DMS 273 (cell line): Measurements from ENCODE around the gene ATXN7L1.
"Not testable (repeated sequence)": the region's sequence is repeated elsewhere in the genome, so short reads cannot be mapped to it uniquely, and the experiment has no call there.

ENCODE experiments used
- DNase-seq: peaks from one replicate; lab custom pipeline; 2025; ENCODE audit not compliant: unreplicated experiment; lab: John Stamatoyannopoulos, UW

ATXN7L1 gene

GRCh38 chr7:105623906-105624305 lies 252.5 kb downstream of the ATXN7L1 start:
- no peak for DNase-seq

- DNase-seq = peak; percentile 48
Observed at GRCh38 chr7:105623378-105623777, 253.0 kb downstream of the ATXN7L1 start.

- peak; percentile 42 for DNase-seq
Observed at GRCh38 chr7:105622106-105622731, 254.2 kb downstream of the ATXN7L1 start.

GRCh38 chr7:105621617-105622016 lies 254.8 kb downstream of the ATXN7L1 start:
- peak; percentile 63 for DNase-seq

GRCh38 chr7:105621176-105621575 lies 255.2 kb downstream of the ATXN7L1 start:
- DNase-seq = no peak

- DNase-seq = no peak
Observed at GRCh38 chr7:105619590-105619989, 256.8 kb downstream of the ATXN7L1 start.

- DNase-seq = peak; percentile 86
Observed at GRCh38 chr7:105618016-105618296, 258.4 kb downstream of the ATXN7L1 start.

- peak; percentile 86 for DNase-seq
Observed at GRCh38 chr7:105617280-105618015, 259.0 kb downstream of the ATXN7L1 start.

GRCh38 chr7:105614341-105614840 lies 262.0 kb downstream of the ATXN7L1 start:
- DNase-seq = no peak

GRCh38 chr7:105613611-105614330 lies 262.6 kb downstream of the ATXN7L1 start:
- DNase-seq = no peak

- no peak for DNase-seq
Observed at GRCh38 chr7:105612806-105613205, 263.6 kb downstream of the ATXN7L1 start.

GRCh38 chr7:105611856-105612775 lies 264.3 kb downstream of the ATXN7L1 start:
- no peak for DNase-seq

- no peak for DNase-seq
Observed at GRCh38 chr7:105610165-105610930, 266.1 kb downstream of the ATXN7L1 start.

- DNase-seq = no peak
Observed at GRCh38 chr7:105602325-105603305, 273.8 kb downstream of the ATXN7L1 start.

- DNase-seq = no peak
Observed at GRCh38 chr7:105600720-105601550, 275.5 kb downstream of the ATXN7L1 start.

GRCh38 chr7:105599551-105599950 lies 276.8 kb downstream of the ATXN7L1 start:
- no peak for DNase-seq

- DNase-seq = not testable (repeated sequence)
Observed at GRCh38 chr7:105599080-105599479, 277.3 kb downstream of the ATXN7L1 start.

GRCh38 chr7:105596866-105597265 lies 279.5 kb downstream of the ATXN7L1 start:
- no peak for DNase-seq
